HUDEP-2 (cell line): Measurements from ENCODE around the gene ABHD16B.
"Not testable (repeated sequence)": the region's sequence is repeated elsewhere in the genome, so short reads cannot be mapped to it uniquely, and the experiment has no call there.

Experiments used
- DNase-seq, 76 experiments: peaks; one replicate each; lab custom pipeline; 2025; ENCODE audit not compliant: unreplicated experiment in 76 of 76; lab: John Stamatoyannopoulos, UW

ABHD16B gene

GRCh38 chr20:63874241-63874640 is 12.9 kb downstream of the ABHD16B start:
- not testable (repeated sequence) for DNase-seq

DNA sequence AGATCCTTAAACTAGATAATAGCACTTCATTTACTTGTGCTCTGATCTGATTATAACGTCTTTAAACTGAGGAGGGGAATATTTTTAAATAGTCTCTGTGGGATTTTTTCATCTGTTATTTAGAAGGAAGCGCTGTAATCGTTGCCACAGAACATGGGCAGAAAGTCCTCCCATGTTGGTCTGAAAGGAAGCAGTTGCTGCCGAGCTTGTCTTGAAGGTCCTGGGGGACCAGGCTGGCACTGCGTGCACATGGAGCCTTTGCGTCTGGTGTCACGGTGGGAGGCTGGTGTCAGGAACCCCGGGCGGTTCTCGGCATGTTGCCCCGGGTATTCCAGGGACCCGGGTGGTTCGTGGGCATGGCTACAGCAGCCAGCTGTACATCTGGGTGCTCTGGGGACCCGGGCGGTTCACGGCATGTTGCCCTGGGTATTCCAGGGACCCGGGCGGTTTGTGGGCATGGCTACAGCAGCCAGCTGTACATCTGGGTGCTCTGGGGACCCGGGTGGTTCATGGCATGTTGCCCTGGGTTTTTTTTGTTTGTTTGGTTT is 15.3 kb downstream of the ABHD16B start:
- no peak for DNase-seq

GRCh38 chr20:63877755-63878470 is 16.6 kb downstream of the ABHD16B start:
- no peak for DNase-seq

- no peak for DNase-seq
Observed at GRCh38 chr20:63878899-63879663, 17.8 kb downstream of the ABHD16B start.

GRCh38 chr20:63880901-63881300 is 19.6 kb downstream of the ABHD16B start:
- DNase-seq: not testable (repeated sequence)

GRCh38 chr20:63881451-63882226 is 20.3 kb downstream of the ABHD16B start:
- no peak for DNase-seq

GRCh38 chr20:63882257-63883200 is 21.2 kb downstream of the ABHD16B start:
- no peak for DNase-seq

GRCh38 chr20:63883201-63883593 is 21.9 kb downstream of the ABHD16B start:
- no peak for DNase-seq

DNA sequence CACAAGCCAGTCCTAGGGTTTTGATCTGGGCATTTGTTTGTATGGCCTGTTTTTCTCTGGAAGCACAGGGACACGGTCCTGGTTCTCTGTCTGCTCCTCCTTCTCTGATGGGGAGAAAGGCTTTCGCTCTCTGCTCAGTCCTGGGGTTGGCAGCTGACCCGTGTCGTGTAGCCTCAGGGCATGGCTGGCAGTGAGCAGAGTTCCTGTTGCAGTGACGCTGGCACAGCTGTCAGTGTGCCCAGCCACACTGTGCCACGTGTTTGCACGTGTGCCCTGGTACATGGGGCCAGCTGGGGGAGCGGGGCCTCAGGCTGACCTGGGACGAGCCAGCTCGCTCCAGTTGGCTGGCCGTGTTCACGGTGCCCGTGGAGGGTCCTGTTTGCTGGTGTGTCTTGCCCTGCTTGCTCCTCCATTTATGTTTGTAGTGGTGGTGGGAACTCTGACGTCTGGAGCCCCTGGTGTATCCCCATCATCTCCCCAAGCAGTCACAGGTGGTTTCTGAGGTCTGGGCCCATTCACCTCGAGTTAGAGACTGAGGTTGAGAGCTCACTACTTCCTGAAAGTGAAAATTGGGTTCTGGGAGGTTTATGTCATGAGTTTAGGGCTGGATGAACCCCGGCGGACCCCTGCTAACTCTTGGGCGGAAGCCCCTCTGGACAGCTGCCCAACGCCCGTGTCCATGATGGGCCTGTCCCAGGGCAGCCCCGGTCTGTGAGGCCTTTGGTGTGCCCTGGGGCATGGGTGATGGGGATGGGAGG is 23.4 kb downstream of the ABHD16B start:
- no peak for DNase-seq

GRCh38 chr20:63885264-63886053 is 24.2 kb downstream of the ABHD16B start:
- no peak for DNase-seq

GRCh38 chr20:63886054-63886419 is 24.7 kb downstream of the ABHD16B start:
- DNase-seq: no peak

DNA sequence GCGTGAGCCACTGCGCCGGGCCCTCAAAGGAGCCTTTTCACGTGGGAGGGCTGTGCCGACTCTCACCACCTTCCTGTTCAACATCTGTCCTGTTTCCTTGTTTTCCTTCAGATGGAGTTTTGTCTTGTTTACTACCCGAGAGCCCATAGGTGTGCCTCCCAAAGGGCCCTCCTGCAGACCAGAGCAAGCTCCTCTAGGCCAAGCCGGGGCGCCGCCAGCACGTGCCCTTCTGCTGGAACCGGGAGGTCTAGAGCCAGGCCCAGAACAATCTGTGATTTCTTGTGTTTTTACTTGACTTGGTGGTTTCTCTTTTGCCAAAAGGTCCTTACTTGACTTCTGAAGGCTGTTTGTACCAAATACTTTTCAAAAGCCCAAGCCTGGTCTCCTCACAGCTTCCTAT is 25.6 kb downstream of the ABHD16B start:
- no peak for DNase-seq

DNA sequence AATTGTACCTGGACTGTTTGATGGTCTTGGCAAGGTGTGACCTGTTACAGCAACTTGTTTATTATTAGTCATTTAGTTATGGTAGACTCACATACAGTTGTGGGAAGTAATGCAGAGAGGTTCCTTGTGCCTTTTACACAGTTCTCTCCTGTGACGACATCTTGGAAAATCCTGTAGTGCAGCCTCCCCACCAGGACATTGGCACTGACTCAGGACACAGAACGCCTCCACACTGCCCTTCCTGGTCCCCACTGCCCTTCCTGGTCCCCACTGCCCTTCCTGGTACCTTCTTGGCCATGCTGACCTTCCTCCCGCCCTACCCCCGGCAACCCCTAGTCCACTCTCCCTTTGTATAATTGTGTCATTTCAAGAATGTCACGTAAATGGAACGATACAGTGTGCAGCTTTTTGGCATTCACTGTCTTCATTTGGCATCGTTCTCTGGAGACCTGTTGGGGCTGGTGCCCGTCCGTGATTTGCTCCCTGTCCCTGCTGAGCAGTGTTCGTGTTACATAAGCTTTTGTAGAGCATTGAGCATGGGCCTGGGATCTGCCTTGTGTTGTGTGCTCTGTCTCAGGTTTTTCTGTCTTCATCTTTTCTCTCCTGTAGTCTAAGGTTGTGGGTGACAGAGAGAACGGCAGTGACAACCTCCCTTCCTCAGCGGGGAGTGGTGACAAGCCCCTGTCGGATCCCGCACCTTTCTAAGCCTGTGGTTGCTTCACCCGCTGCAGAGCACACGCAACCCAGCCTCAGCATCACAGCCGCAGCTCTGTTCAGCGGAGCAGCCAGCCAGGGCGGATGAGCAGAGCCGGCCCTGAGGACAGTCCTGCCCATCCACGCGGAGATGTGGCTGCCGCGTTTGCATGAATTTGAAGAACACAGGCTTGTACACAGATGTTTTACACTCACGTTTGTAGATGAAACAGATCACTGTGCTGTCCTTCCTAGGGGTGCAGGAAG is 28.2 kb downstream of the ABHD16B start:
- no peak for DNase-seq

- no peak for DNase-seq
Observed at GRCh38 chr20:63890201-63890576, 28.9 kb downstream of the ABHD16B start.

DNA sequence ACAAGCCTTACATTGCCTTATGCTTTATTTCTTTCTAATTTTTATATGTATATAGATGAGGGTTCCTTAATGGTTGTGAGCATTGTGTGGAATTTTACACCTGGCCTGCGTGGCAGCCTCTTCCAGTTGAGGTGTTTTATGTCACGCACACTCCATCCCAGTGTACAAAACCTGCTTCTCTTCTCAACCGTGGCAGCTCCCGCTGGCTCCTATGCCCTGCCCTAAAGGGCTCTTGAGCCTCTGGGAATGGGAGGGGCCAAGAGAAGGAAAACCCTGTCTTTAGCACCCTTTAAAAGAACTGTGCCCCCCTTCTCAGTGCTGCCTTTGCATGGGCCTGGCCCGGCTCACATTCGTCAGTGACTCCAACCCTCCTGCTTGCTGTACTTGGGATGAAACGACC is 29.3 kb downstream of the ABHD16B start:
- DNase-seq: no peak

DNA sequence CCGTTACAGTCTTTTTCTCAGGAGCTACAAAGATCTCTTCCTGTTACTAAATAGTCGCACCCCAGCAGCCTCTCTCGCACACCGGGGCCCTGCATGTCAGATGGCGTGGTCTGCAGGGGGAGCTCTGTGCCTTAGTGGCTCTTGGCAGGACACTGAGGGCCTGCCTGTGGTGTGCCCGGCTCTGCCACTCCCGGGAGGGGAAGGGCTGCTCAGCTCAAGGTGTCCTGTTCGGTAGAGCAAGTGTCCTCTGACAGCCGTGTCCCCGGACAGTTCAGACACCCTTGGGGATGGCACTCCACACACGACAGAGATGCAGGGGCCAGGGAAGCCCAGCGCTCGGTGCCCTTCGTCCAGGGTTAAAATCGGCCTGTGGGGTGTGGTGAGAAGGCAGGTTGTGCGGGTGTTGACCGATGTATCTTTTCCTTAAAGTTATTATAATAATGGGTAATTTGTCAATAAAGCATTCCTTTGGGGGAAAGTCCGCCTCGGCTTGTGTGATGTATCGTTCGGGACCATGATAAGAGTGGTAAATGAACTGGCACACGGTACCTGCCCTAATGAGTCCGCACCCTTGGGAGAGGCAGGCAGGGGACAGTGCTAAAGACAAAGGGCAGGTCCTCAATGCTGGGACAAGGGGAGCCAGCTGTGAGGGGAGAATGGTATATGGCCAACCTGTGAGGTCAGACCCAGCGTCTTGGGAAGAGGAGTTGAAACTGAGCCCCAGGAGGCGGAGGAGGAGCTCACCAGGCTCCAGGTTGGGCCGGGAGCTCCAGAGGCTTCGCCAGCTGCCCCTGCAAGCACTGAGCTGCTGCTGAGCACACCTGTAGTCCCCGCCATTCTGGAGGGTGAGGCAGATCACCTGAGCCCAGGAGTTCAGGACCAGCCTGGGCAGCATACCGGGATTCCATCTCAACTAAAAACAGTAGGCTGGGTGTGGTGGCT is 30.0 kb downstream of the ABHD16B start:
- DNase-seq: peak in 2 of 76 experiments; percentile 7 to 17
